Heart left ventricle (tissue), 13 donors: ENCODE results near the gene TRIM58.

Experiments used
- CTCF ChIP-seq, 12 donors: fragments of 200-600 bp; sonication (generic) in 4 of 12; IDR thresholded peaks; one replicate each; pipeline versions ENCODE4 v1.5.0 to v1.8.0; 2018 to 2022; ENCODE audit warnings: antibody characterized with exemption in 12 of 12, mild to moderate bottlenecking in 5 of 12
- POLR2A ChIP-seq, 2 donors: fragments of 450-650 bp; IDR thresholded peaks; one replicate each; pipeline ENCODE4 v1.6.1; 2017; ENCODE audit warnings: antibody characterized with exemption in 2 of 2, mild to moderate bottlenecking in 2 of 2, moderate library complexity in 2 of 2
- donor health status: ischemic (EF 13 %, LVEDD 7.1; RV severe dilation, severe dysfunction).
- donor health status: DM: no; HTN: yes; CAD: no.
- donor health status: DM: no; HTN: no; CAD: no.
- donor health status: ischemic (EF 25% LVEDD 6.9; RV normal size, moderate dysfunction).
- donor health status: ischemic (EF 25% LVEDD 5.7; RV mildly dilated, moderate dysfunction).
- donor health status: ischemic (EF 35%, LVEDD 5.7; RV mildly dilated, moderate dysfunction).
- donor health status: nonischemic (EF 11% LVEDD 7.7; RV severe dilation, severe dysfunction).
- donor health status: DM: yes; HTN: yes; CAD: no.
- donor health status: PGD.
- donor health status: ischemic (EF 29% LVEDD 5.4; RV normal size, mild dysfunction).
- donor health status: nonischemic (EF 23%, LVEDD 6.1; RV moderate dilation, normal function).

DNA sequence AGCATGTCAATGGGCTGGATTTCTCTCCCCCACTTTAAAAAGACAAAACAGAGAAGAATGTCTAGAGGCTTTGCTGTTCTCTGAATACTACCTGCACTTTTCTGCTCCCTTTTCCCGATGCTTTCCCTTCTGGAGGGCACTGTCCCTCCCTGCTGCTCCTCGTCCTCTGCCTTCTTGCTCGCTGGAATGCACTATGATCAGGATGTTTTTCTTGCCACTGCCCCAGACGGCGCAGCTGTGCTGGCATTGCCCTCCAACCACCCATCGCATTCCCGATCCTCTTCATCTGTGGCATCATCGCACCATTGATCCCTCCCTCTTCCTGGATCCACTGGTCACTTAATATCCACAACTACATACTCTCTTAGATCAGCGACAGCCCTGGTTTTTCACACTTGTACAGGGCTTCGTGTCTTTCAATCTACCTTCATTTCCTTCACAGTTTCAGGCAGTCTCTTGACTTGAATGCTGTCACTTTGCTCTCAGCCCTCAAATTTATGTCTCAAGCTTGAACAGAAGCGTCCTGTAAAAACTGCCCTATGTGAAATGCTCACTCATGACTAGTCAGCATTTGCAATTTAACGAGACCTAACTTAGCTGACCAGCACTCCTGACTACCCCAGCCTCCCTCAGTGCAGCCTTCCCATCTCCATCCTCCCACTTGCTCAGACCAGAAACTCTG is 11.8 kb upstream of the TRIM58 start:
- TF ChIP-seq CTCF (IDR thresholded peaks at IDR 0.05) (no peak), POLR2A (IDR thresholded peaks at IDR 0.05) (no peak)
